Suprapubic skin (tissue), 4 donors: ENCODE data around the gene TBC1D21. TPM values are rescaled to one million over a fixed set of nuclear protein-coding genes. Genes with fewer than 3 reads are reported as not detected.
A peak's percentile ranks its signal among the peaks of the same experiment; 100 is the strongest.

Experiments
- DNase-seq, 2 donors: peaks; one replicate each; pipeline ENCODE4 v3.0.0-alpha.2; 2019; ENCODE audit warnings: low spot score in 2 of 2
- H3K27ac ChIP-seq: fragments of 200-600 bp; sonication (generic); one replicate; pipeline ENCODE4 v1.5.1; 2019
- H3K27me3 ChIP-seq: fragments of 200-600 bp; sonication (generic); one replicate; pipeline ENCODE4 v1.5.1; 2019
- H3K36me3 ChIP-seq: fragments of 200-600 bp; sonication (generic); one replicate; pipeline ENCODE4 v1.5.1; 2019
- H3K4me1 ChIP-seq: fragments of 200-600 bp; sonication (generic); one replicate; pipeline ENCODE4 v1.5.1; 2019
- H3K4me3 ChIP-seq: fragments of 200-600 bp; sonication (generic); one replicate; pipeline ENCODE4 v1.5.1; 2019; ENCODE audit warnings: mild to moderate bottlenecking
- H3K9me3 ChIP-seq: fragments of 200-600 bp; sonication (generic); one replicate; pipeline ENCODE4 v1.5.1; 2019
- CTCF ChIP-seq, 2 donors: fragments of 200-600 bp in 1 of 2; fragments of 450-650 bp in 1 of 2; sonication (generic) in 1 of 2; IDR thresholded peaks; one replicate each; pipeline ENCODE4 v1.5.1; 2016 to 2019; ENCODE audit warnings: antibody characterized with exemption in 2 of 2, mild to moderate bottlenecking in 1 of 2, moderate library complexity in 1 of 2
- EP300 ChIP-seq: sonication (generic); formaldehyde crosslinking; IDR thresholded peaks from one replicate; pipeline ENCODE4 v1.6.1; 2017; ENCODE audit warnings: antibody characterized with exemption
- POLR2A ChIP-seq, 2 donors: fragments of 450-650 bp; IDR thresholded peaks; one replicate each; pipeline ENCODE4 v1.6.1; 2017; ENCODE audit warnings: antibody characterized with exemption in 2 of 2, mild to moderate bottlenecking in 2 of 2, moderate library complexity in 2 of 2
- POLR2AphosphoS5 ChIP-seq, 3 donors: sonication (generic); formaldehyde crosslinking; IDR thresholded peaks; one replicate each; pipeline ENCODE4 v1.6.1; 2017; ENCODE audit warnings: antibody characterized with exemption in 3 of 3
- WGBS: methylation state at CpG from one replicate; pipeline ENCODE4 v1.1.5; 2018; 5-methylcytosine and 5-hydroxymethylcytosine counted together
- total RNA-seq, 4 donors: library from RNA; depleted of rRNA; stranded (reverse); fragments of >200 nt; gene quantifications; one replicate each; pipeline ENCODE4 v1.1.0, GENCODE V29; 2016

Gene TBC1D21
- total RNA-seq, 4 donors from 2014 or later: not detected

GRCh38 chr15:73866881-73867410 lies 6.4 kb upstream of the TBC1D21 start:
- Histone ChIP-seq H3K4me1 (no peaks in the 10 kb centered on the region), H3K9me3 (peaks cover 4% of the 10 kb centered on the region), H3K27me3 (peaks cover 68% of the 10 kb centered on the region), H3K27ac (no peak overlapping the region), H3K36me3 (no peaks in the 10 kb centered on the region), H3K4me3 (no peak overlapping the region)
- TF ChIP-seq EP300: no peak
- 30% methylated on average over 6 of the region's 6 CpGs for WGBS
- DNase-seq: peak in 1 of 2 donors; percentile 22

DNA sequence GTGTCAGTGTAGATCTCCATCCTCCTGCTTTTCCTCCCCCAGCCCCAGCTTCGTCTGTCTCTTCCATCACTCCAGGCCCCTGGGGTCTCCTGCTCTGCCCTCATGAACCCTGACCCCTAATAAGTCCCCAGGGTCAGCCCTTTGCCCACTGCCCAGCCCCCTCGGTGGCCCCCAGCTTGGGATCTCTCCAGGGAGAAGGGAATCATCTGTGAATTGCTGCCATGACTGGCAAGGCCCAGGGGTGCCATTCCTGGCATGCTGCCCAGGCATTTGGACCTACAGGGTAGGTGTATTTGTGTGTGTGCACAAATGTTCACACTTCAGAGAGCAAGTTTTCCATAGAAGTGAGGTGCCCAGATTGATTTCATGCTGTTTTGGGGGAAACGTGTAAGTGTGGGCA lies 5.9 kb upstream of the TBC1D21 start:
- TF ChIP-seq EP300 (no peak), CTCF (IDR thresholded peaks at IDR 0.05) (no peak), POLR2AphosphoS5 (IDR thresholded peaks at IDR 0.05) (no peak), POLR2A (IDR thresholded peaks at IDR 0.05) (no peak)
- 60% methylated on average over 3 of the region's 3 CpGs for WGBS
- DNase-seq: peak in 1 of 2 donors; percentile 53

GRCh38 chr15:73867956-73868355 lies 5.4 kb upstream of the TBC1D21 start:
- no peaks in the 10 kb centered on the region for H3K4me1 ChIP-seq
- no peak overlapping the region for H3K4me3 ChIP-seq
- no peaks in the 10 kb centered on the region for H3K36me3 ChIP-seq
- H3K27me3 ChIP-seq: peaks cover 63% of the 10 kb centered on the region
- no peak overlapping the region for H3K27ac ChIP-seq
- H3K9me3 ChIP-seq: peaks cover 4% of the 10 kb centered on the region
- TF ChIP-seq POLR2AphosphoS5 (IDR thresholded peaks at IDR 0.05): no peak
- TF ChIP-seq EP300: no peak
- TF ChIP-seq CTCF (IDR thresholded peaks at IDR 0.05): no peak
- TF ChIP-seq POLR2A (IDR thresholded peaks at IDR 0.05): no peak
- peak in 1 of 2 donors; percentile 15 for DNase-seq
- 52% methylated on average over 2 of the region's 2 CpGs for WGBS

More for the DNA sequence above, 5.9 kb upstream of the TBC1D21 start:
- H3K27ac ChIP-seq: no peak overlapping the region
- no peak overlapping the region for H3K4me3 ChIP-seq
- H3K27me3 ChIP-seq: peaks cover 64% of the 10 kb centered on the region
- no peaks in the 10 kb centered on the region for H3K36me3 ChIP-seq
- H3K4me1 ChIP-seq: no peaks in the 10 kb centered on the region
- H3K9me3 ChIP-seq: peaks cover 4% of the 10 kb centered on the region

- Histone ChIP-seq H3K9me3 (no peaks in the 10 kb centered on the region), H3K36me3 (no peaks in the 10 kb centered on the region), H3K27ac (no peak overlapping the region), H3K27me3 (peaks cover 68% of the 10 kb centered on the region), H3K4me1 (no peaks in the 10 kb centered on the region), H3K4me3 (no peak overlapping the region)
- TF ChIP-seq CTCF (IDR thresholded peaks at IDR 0.05): no peak
- TF ChIP-seq POLR2AphosphoS5 (IDR thresholded peaks at IDR 0.05): no peak
- no peak for TF ChIP-seq POLR2A (IDR thresholded peaks at IDR 0.05)
- TF ChIP-seq EP300: no peak
- peak in 1 of 2 donors; percentile 17 for DNase-seq
- WGBS: 87% methylated on average over 6 of the region's 6 CpGs
Measured at GRCh38 chr15:73869216-73869995, 4.0 kb upstream of the TBC1D21 start.

- 54% methylated on average over 16 of the region's 17 CpGs for WGBS
Measured at GRCh38 chr15:73870700-73871408, 2.5 kb upstream of the TBC1D21 start.

More at GRCh38 chr15:73870700-73871408, 2.5 kb upstream of the TBC1D21 start:
- DNase-seq: no peak
- Histone ChIP-seq H3K27me3 (peaks cover 59% of the 10 kb centered on the region), H3K4me3 (no peak overlapping the region), H3K36me3 (no peaks in the 10 kb centered on the region), H3K4me1 (no peaks in the 10 kb centered on the region), H3K9me3 (no peaks in the 10 kb centered on the region), H3K27ac (no peak overlapping the region)
- no peak for TF ChIP-seq POLR2AphosphoS5 (IDR thresholded peaks at IDR 0.05)
- no peak for TF ChIP-seq POLR2A (IDR thresholded peaks at IDR 0.05)
- no peak for TF ChIP-seq CTCF (IDR thresholded peaks at IDR 0.05)
